Measurements from ENCODE around the gene ATF2.

The ATF2 gene

GRCh38 chr2:175167792-175168563, at the start of gene ATF2:
Gene ATF2 (minus strand): TSS chr2:175168203. CDS start chr2:175136443, 31,760 bp downstream.
- peak; percentile 98 to 99 for DNase-seq

DNA sequence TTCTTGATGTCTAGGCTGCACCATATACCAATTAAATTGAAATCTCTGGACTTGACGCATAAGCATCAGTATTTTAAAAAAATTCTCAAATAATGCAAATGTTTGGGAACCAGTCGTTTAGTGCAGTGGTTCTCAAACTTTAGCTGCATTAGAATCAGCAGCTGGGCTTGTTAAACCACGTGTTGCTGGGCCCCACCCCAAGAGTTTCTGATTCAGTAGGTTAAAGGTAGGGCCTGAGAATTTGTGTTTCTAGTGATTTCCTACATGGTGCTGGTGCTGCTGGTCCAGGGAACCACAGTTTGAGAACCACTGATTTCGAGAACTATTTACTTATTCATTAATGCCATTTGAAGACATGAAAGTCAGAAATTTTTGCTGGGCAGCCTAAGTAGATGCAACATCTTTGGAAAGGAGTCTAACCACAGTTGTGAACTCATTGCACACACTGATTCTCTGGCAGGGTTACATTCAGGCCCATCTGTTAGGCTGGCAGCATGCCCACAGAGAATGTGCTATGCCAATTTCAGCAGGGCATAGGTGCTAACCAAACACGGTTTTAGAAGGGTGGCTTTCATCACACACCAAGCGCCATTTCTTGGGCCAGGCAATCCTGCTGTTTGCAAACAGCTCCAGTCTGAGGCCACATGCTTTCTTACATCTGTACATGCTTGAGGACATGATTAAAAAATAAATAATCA, 39.9 kb upstream of the ATF2 start:
- peak; percentile 66 to 94 for DNase-seq

- DNase-seq: peak in 1 of 2 experiments; percentile 47
Observed at GRCh38 chr2:175206866-175207265, 38.9 kb upstream of the ATF2 start.

DNA sequence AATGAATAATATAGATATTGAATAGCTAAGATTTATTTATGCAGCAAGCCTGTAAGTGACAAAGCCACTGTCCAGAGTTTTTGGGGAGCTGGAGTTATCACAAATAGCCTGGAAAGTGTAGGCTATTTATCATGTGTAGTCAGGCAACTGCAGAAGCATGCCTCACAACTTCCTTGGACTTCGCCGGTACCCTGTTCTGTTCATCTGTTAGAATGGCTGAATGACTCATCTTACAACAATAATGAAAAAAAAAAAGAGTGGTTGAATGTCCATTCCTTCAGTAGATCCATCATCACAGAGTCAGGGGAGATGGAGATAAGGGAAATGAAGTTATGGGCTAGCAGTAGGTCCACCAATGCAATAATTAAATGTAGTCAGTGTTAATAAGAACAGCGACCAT, 37.5 kb upstream of the ATF2 start:
- DNase-seq: no peak

DNA sequence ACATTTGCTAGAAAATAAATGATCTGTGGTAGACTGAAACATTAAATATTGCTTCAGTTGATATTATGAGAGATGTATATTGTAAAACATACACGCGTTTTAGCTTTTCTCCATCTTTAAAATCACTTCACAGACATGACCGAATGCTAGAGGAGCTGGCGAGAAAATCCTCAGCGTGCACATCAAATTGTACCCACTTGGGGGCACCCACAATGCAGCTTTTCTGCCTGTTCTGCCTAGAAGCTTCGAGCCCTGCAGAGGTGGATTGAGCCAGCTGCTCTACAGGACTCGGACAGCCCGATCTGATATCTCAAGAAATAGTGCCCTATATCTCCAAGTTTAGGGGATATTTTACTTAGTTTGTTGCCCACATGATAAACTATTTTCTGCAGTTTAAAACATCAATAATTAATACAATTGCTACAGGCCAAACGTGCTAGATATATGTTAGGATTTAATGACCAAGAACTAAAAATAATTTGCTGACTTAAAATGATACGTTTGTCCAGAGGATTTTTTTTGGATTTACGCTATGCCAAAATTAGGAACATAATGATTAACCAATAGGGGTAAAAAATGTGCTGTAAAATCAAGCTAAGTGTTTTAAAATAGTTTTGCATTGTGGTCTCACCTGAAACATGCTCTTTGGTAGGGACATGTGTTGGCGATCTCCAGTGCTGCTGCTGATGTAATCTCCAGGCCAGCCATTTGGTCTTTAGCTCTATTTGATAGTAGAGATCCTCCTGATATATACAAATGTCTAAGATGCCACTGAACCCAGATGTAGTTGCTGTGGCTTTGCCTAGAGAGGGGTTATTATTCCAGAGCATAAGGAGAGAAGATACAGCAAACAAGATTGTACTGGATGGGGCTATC, 35.9 kb upstream of the ATF2 start:
- peak in 1 of 2 experiments; percentile 30 for DNase-seq

DNA sequence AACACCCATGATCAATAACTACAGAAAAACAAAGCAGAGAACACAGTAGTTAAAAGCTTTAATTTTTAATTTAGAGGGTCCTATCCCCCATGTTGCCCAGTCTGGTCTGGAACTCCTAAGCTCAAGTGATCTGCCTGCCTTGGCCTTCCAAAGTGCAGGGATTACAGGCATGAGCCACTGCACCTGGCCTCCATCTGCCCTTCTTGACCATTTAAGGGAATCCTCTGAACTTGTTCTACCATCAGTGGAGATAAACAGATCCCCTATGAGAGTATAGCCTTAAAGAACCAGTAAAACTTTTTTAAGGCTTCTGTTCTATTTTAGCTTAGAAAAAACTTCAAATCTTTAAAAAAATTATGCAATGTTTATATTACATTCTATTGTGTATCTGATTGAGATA, 27.0 kb upstream of the ATF2 start:
- DNase-seq: no peak

DNA sequence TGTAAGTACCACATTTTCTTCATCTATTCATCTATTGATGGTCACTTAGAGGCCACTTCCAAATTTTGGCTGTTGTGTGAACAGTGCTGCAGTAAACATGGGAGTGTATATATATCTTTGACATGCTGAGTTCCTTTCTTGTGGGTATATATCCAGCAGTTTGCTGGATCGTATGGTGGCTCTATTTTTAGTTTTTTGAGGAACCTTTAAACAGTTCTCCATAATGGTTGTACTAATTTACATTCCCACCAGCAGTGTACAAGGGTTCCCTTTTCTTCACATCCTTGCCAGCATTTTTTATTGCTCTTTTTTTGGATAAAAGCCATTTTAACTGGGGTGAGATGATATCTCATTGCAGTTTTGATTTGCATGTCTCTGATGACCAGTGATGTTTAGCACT, 20.8 kb upstream of the ATF2 start:
- no peak for DNase-seq

- no peak for DNase-seq
Observed at GRCh38 chr2:175187378-175187777, 19.4 kb upstream of the ATF2 start.

DNA sequence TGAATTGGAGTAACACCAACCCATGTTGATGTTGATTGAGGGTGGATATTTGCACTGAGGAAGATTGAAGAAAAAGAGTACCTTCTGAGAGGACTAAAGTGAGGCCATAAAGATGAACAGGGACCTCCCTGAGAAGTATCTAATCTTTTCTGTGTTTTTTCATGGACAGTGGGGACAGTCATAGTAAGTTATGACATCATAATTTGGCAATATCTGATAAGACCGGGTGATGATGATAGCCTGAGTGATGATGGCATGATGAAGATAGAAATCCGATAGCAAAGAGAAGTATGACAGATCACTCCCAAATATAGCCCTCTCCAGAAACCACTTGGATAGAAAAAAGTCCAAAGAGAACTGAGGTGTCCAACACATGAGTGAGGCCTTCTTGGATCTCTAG, 15.7 kb upstream of the ATF2 start:
- DNase-seq: no peak

DNA sequence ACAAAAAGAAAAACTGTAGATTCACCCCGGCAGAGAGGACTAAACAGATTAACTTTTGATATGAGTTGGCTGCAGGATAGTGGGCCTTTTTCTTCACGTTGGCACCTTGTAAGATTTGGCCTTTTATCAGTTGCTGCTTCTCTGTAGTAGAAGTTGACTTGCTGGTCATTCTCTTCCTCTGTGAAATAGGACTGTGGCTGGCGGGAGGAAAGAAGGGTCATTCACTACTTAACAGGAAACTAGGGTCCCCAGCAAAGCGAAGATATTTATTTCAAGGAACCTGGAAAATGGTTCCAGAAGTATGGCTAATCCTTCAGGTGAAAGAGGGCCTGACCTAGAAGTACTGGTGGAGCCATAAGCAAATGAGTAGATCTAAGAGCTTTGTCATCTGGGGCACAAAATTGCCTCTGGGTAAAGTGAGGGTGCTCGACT, 13.9 kb upstream of the ATF2 start:
- no peak for DNase-seq

GRCh38 chr2:175181104-175181876, 13.3 kb upstream of the ATF2 start, which contains the start of gene ATP5MC3:
Gene ATP5MC3 (minus strand): TSS chr2:175181710. CDS start chr2:175181393, 317 bp downstream.
- peak; percentile 18 to 43 for DNase-seq

DNA sequence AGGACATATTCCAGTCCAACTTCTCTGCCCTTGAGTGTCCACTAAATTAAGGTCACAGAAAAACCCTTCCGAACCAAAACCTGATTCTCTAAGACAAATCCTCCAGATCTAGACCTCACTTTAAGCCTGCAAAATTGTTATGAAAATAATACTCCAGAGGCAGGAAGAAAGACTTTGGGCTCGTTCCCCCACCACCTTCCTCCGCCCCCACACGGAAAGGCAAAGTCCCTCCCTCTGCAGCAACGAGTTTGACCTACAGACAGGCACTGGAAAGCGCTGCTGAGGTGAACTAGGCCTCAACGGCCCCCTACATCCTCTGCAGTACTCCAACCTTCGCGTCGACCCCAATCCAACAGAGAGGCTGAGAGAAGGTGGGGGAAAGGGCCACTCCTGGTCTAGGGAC, 12.7 kb upstream of the ATF2 start:
- DNase-seq: no peak

- DNase-seq: no peak
Observed at GRCh38 chr2:175176624-175177023, 8.6 kb upstream of the ATF2 start.

DNA sequence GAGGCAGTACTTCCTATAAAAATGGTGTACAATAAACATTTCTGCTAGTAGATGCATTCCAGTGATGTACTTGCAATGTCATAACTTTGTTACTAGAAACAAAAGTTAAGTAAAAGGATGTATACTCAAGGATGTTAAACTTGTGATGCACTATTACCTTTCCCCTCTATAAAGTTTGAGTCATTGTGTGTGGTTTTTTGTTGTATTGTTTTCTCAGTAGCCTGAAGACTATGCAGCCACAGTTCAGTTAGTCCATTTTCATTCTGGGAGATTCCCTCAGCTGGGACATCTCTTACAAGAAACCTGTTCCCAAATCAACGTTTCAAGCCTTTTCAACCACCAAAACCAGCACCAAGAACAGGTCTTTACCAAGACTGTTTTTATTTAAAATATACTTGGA, 7.9 kb upstream of the ATF2 start:
- DNase-seq: no peak

GRCh38 chr2:175175320-175175719, 7.3 kb upstream of the ATF2 start:
- DNase-seq: no peak

DNA sequence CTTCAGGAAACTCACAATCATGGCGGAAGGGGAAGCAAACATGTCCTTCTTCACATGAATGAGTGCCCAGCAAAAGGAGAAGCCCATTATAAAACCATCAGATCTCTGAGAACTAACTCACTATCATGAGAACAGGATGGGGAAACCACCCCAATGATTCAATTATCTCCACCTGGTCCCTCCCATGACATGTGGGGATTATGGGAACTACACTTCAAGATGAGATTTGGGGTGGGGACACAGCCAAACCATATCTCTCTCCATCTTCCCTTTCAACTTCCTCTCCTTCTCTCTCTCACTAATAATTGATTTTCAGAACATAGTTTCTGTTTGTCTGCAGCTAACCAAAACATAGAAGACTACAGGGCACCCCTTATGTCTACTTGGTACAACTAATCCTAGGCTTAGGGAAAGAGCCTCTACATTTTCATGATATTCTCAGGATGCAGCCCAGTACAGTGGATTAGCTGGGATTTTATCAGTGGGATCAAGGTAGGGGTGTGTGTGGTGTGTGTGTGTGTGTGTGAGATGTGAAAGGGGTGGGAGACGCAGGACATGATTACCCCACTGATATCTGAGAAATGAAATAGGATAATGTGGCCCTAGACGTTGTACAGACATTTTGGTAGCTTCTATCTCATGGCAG, 2.8 kb upstream of the ATF2 start:
- DNase-seq: no peak

- no peak for DNase-seq
Observed at GRCh38 chr2:175169191-175169590, 1.2 kb upstream of the ATF2 start.

GRCh38 chr2:175168564-175168945, 552 bp upstream of the ATF2 start:
- DNase-seq: no peak

GRCh38 chr2:175167076-175167791, 769 bp downstream of the ATF2 start:
- no peak for DNase-seq

DNA sequence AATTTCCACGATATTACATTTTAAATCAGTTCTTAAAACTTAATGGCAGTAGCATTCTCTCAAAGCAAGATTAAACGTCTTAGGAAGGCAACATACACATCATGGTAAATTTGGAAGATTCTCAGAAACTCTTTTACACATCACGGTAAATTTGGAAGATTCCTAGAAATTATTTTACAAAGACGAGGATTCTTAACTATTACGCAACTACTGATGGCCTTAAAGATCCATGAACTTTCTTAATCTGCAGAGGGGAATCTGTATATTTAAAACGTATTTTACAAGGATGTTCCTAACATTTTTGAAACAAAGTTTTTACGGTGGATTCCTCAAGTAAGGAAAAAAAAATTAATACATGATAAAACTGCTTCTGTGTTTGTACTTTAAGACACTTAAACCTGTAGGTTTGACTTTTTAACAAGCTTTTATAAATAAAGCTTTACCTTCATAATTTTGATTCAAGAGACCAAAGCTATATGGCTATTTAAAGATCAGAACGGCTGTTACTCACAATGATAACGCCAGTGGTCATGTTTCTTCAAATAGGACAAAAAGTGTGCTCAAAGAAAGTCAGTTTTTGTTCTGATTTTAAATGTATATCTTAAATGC, 1.7 kb downstream of the ATF2 start:
- DNase-seq: no peak

DNA sequence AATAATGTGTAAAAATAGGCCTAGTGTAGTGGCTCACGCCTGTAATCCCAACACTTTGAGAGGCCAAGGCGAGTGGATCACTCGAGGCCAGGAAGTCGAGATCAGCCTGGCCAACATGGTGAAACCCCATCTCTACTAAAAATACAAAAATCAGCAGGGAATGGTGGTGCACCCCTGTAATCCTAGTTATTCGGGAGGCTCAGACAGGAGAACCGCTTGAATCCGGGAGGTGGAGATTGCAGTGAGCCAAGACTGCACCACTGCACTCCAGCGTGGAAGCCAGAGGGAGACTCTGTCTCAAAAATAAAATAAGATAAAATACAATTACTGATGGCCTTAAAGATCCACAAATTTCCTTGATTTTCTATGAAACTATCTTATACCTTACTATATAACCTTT, 3.8 kb downstream of the ATF2 start:
- DNase-seq: no peak

Measured in cerebellar nuclear complex (tissue), 1 donor.